ENCODE measurements around the gene BLMH. TPM values are rescaled to one million over a fixed set of nuclear protein-coding genes. Genes with fewer than 3 reads are reported as not detected.

BLMH gene
- total and polyA plus RNA-seq, 4 donors, result 20.0 to 37.8 (median 27.4) TPM

- H3K9me3 ChIP-seq (ENCODE audit: control insufficient read depth, low read length), result no peaks in the 10 kb centered on the region
- no peak overlapping the region for H3K4me3 ChIP-seq (ENCODE audit: low read length in 2 of 2)
- DNase-seq (no peak), ATAC-seq (ENCODE audit: low FRiP score) (no peak)
- no peak overlapping the region for H3K27ac ChIP-seq (ENCODE audit: low read depth in 1 of 2, low read length in 2 of 2)
- WGBS, 2 donors, result 83% methylated on average over 15 of the region's 15 CpGs
- no peaks in the 10 kb centered on the region for H3K36me3 ChIP-seq (ENCODE audit: control insufficient read depth in 1 of 2, insufficient read depth in 2 of 2, low read length in 1 of 2)
- H3K4me1 ChIP-seq (ENCODE audit: control insufficient read depth in 1 of 2, insufficient read depth in 2 of 2, low read length in 2 of 2), result no peaks in the 10 kb centered on the region
- H3K27me3 ChIP-seq (ENCODE audit: control insufficient read depth in 1 of 2, insufficient read depth in 2 of 2, low read length in 1 of 2), result no peaks in the 10 kb centered on the region
- intact Hi-C loops (cut with DNase I), result no loop called here
Measured at GRCh38 chr17:30225919-30226553, 65.7 kb downstream of the BLMH start.

DNA sequence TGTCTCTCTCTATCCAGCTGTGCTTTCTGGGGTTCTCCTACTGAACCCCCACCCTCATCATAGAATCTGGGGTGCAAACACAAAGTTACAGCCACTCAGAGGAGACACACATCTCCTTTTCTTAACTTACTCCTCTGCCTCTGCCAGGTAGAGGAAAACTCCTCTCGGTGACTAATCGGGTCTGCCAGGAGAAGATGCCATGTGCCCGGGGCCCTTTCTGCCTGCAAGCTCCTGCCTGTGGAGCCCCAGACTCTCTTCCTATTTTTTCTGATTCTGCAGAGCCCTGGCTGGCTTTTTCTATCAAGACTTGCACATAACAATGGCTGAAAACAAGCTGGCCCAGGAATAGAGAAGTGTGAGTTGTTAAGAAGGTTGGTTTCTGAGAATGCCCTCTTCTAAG, 66.6 kb downstream of the BLMH start:
- H3K4me1 ChIP-seq (ENCODE audit: control insufficient read depth in 1 of 2, insufficient read depth in 2 of 2, low read length in 2 of 2), result no peaks in the 10 kb centered on the region
- H3K9me3 ChIP-seq (ENCODE audit: control insufficient read depth, low read length), result no peaks in the 10 kb centered on the region
- no peak overlapping the region for H3K4me3 ChIP-seq (ENCODE audit: low read length in 2 of 2)
- no peak for DNase-seq
- intact Hi-C loops (cut with DNase I), result no loop called here
- no peak for ATAC-seq (ENCODE audit: low FRiP score)
- no peaks in the 10 kb centered on the region for H3K27me3 ChIP-seq (ENCODE audit: control insufficient read depth in 1 of 2, insufficient read depth in 2 of 2, low read length in 1 of 2)
- 29 to 50% methylated on average over 3 of the region's 3 CpGs for WGBS, 2 donors
- no peaks in the 10 kb centered on the region for H3K36me3 ChIP-seq (ENCODE audit: control insufficient read depth in 1 of 2, insufficient read depth in 2 of 2, low read length in 1 of 2)
- no peak overlapping the region for H3K27ac ChIP-seq (ENCODE audit: low read depth in 1 of 2, low read length in 2 of 2)

GRCh38 chr17:30224419-30224960, 67.3 kb downstream of the BLMH start:
- Histone ChIP-seq H3K27ac (ENCODE audit: low read depth in 1 of 2, low read length in 2 of 2) (no peak overlapping the region), H3K9me3 (ENCODE audit: control insufficient read depth, low read length) (no peaks in the 10 kb centered on the region), H3K27me3 (ENCODE audit: control insufficient read depth in 1 of 2, insufficient read depth in 2 of 2, low read length in 1 of 2) (no peaks in the 10 kb centered on the region), H3K4me1 (ENCODE audit: control insufficient read depth in 1 of 2, insufficient read depth in 2 of 2, low read length in 2 of 2) (no peaks in the 10 kb centered on the region), H3K36me3 (ENCODE audit: control insufficient read depth in 1 of 2, insufficient read depth in 2 of 2, low read length in 1 of 2) (no peaks in the 10 kb centered on the region), H3K4me3 (ENCODE audit: low read length in 2 of 2) (no peak overlapping the region)
- intact Hi-C loops (cut with DNase I), result no loop called here
- no peak for DNase-seq
- ATAC-seq (ENCODE audit: low FRiP score), result no peak
- WGBS, 2 donors, result 61% methylated on average over 8 of the region's 8 CpGs

DNA sequence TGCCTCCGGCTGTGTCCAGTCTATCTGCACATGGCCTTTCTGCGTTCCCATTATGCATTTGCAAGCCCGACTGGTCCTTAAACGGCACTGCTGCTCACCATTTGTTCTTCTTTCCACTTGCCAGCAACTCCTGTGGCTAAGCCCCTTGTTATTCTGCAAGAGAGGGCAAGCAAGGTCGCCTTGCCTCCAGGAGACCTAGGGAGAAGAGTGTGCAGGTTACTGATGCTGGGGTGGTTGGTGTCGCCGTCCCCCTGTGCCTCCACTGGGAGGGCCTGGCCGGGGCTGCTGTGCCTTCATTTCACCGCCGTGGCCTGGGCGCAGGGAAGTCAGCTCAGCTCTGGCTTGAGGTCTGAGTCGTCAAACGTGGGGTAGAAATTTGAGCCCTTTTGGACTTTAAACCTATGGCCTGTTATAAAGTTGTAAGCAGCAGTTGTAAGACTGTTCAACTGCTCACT, 69.0 kb downstream of the BLMH start:
- Histone ChIP-seq H3K27me3 (ENCODE audit: control insufficient read depth in 1 of 2, insufficient read depth in 2 of 2, low read length in 1 of 2) (no peaks in the 10 kb centered on the region), H3K9me3 (ENCODE audit: control insufficient read depth, low read length) (no peaks in the 10 kb centered on the region), H3K36me3 (ENCODE audit: control insufficient read depth in 1 of 2, insufficient read depth in 2 of 2, low read length in 1 of 2) (no peaks in the 10 kb centered on the region), H3K27ac (ENCODE audit: low read depth in 1 of 2, low read length in 2 of 2) (no peak overlapping the region), H3K4me1 (ENCODE audit: control insufficient read depth in 1 of 2, insufficient read depth in 2 of 2, low read length in 2 of 2) (no peaks in the 10 kb centered on the region), H3K4me3 (ENCODE audit: low read length in 2 of 2) (no peak overlapping the region)
- ATAC-seq (ENCODE audit: low FRiP score) (no peak), DNase-seq (peak in 1 of 2 donors; percentile 51)
- intact Hi-C loops (cut with DNase I), result no loop called here
- 88 to 89% methylated on average over 13 of the region's 13 CpGs for WGBS, 2 donors

- Histone ChIP-seq H3K4me1 (ENCODE audit: control insufficient read depth in 1 of 2, insufficient read depth in 2 of 2, low read length in 2 of 2) (no peaks in the 10 kb centered on the region), H3K27ac (ENCODE audit: low read depth in 1 of 2, low read length in 2 of 2) (no peak overlapping the region), H3K4me3 (ENCODE audit: low read length in 2 of 2) (no peak overlapping the region), H3K9me3 (ENCODE audit: control insufficient read depth, low read length) (no peaks in the 10 kb centered on the region), H3K27me3 (ENCODE audit: control insufficient read depth in 1 of 2, insufficient read depth in 2 of 2, low read length in 1 of 2) (no peaks in the 10 kb centered on the region), H3K36me3 (ENCODE audit: control insufficient read depth in 1 of 2, insufficient read depth in 2 of 2, low read length in 1 of 2) (no peaks in the 10 kb centered on the region)
- intact Hi-C loops (cut with DNase I), result no loop called here
- WGBS, 2 donors, result 94 to 98% methylated on average over 4 of the region's 4 CpGs
- no peak for DNase-seq
- no peak for ATAC-seq (ENCODE audit: low FRiP score)
Measured at GRCh38 chr17:30222251-30222650, 69.5 kb downstream of the BLMH start.

GRCh38 chr17:30221346-30221745, 70.4 kb downstream of the BLMH start:
- WGBS, 2 donors, result 89 to 91% methylated on average over 10 of the region's 10 CpGs
- Histone ChIP-seq H3K27me3 (ENCODE audit: control insufficient read depth in 1 of 2, insufficient read depth in 2 of 2, low read length in 1 of 2) (no peaks in the 10 kb centered on the region), H3K4me1 (ENCODE audit: control insufficient read depth in 1 of 2, insufficient read depth in 2 of 2, low read length in 2 of 2) (no peaks in the 10 kb centered on the region), H3K4me3 (ENCODE audit: low read length in 2 of 2) (no peak overlapping the region), H3K9me3 (ENCODE audit: control insufficient read depth, low read length) (no peaks in the 10 kb centered on the region), H3K36me3 (ENCODE audit: control insufficient read depth in 1 of 2, insufficient read depth in 2 of 2, low read length in 1 of 2) (no peaks in the 10 kb centered on the region), H3K27ac (ENCODE audit: low read depth in 1 of 2, low read length in 2 of 2) (no peak overlapping the region)
- intact Hi-C loops (cut with DNase I), result no loop called here
- DNase-seq, result peak in 1 of 2 donors; percentile 53
- ATAC-seq (ENCODE audit: low FRiP score), result no peak

GRCh38 chr17:30220414-30220813, 71.3 kb downstream of the BLMH start:
- intact Hi-C loops (cut with DNase I), result no loop called here
- Histone ChIP-seq H3K9me3 (ENCODE audit: control insufficient read depth, low read length) (no peaks in the 10 kb centered on the region), H3K27ac (ENCODE audit: low read depth in 1 of 2, low read length in 2 of 2) (no peak overlapping the region), H3K36me3 (ENCODE audit: control insufficient read depth in 1 of 2, insufficient read depth in 2 of 2, low read length in 1 of 2) (no peaks in the 10 kb centered on the region), H3K27me3 (ENCODE audit: control insufficient read depth in 1 of 2, insufficient read depth in 2 of 2, low read length in 1 of 2) (no peaks in the 10 kb centered on the region), H3K4me1 (ENCODE audit: control insufficient read depth in 1 of 2, insufficient read depth in 2 of 2, low read length in 2 of 2) (no peaks in the 10 kb centered on the region), H3K4me3 (ENCODE audit: low read length in 2 of 2) (no peak overlapping the region)
- no peak for ATAC-seq (ENCODE audit: low FRiP score)
- no peak for DNase-seq
- 82 to 86% methylated on average over 5 of the region's 5 CpGs for WGBS, 2 donors

DNA sequence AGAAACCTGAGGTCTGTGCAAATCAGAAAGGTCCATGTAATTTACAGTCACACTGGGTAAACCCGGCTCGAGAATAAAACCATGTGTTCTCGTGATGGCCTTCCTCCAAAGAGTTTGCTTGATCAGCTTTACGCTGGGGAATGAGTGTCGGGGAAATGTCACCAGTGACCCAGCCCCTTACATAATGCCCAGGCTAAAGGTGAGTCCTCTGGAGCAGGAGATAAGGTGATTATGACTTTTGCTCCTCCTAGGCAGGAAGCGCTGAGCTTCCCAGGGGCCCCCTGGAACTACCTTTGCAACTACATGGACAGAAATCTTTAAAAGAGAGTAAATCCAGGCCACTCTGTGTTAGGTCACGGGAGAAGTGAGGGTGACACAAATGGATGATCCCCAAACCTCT, 71.9 kb downstream of the BLMH start:
- H3K36me3 ChIP-seq (ENCODE audit: control insufficient read depth in 1 of 2, insufficient read depth in 2 of 2, low read length in 1 of 2), result no peaks in the 10 kb centered on the region
- H3K9me3 ChIP-seq (ENCODE audit: control insufficient read depth, low read length), result no peaks in the 10 kb centered on the region
- 78 to 82% methylated on average over 7 of the region's 7 CpGs for WGBS, 2 donors
- intact Hi-C loops (cut with DNase I), result no loop called here
- no peaks in the 10 kb centered on the region for H3K27me3 ChIP-seq (ENCODE audit: control insufficient read depth in 1 of 2, insufficient read depth in 2 of 2, low read length in 1 of 2)
- ATAC-seq (ENCODE audit: low FRiP score) (no peak), DNase-seq (no peak)
- H3K4me1 ChIP-seq (ENCODE audit: control insufficient read depth in 1 of 2, insufficient read depth in 2 of 2, low read length in 2 of 2), result no peaks in the 10 kb centered on the region
- no peak overlapping the region for H3K4me3 ChIP-seq (ENCODE audit: low read length in 2 of 2)
- H3K27ac ChIP-seq (ENCODE audit: low read depth in 1 of 2, low read length in 2 of 2), result no peak overlapping the region

GRCh38 chr17:30219315-30219714, 72.4 kb downstream of the BLMH start:
- H3K9me3 ChIP-seq (ENCODE audit: control insufficient read depth, low read length), result no peaks in the 10 kb centered on the region
- DNase-seq (no peak), ATAC-seq (ENCODE audit: low FRiP score) (no peak)
- H3K4me3 ChIP-seq (ENCODE audit: low read length in 2 of 2), result no peak overlapping the region
- WGBS, 2 donors, result 92 to 93% methylated on average over 4 of the region's 4 CpGs
- H3K27me3 ChIP-seq (ENCODE audit: control insufficient read depth in 1 of 2, insufficient read depth in 2 of 2, low read length in 1 of 2), result no peaks in the 10 kb centered on the region
- intact Hi-C loops (cut with DNase I), result no loop called here
- H3K36me3 ChIP-seq (ENCODE audit: control insufficient read depth in 1 of 2, insufficient read depth in 2 of 2, low read length in 1 of 2), result no peaks in the 10 kb centered on the region
- H3K27ac ChIP-seq (ENCODE audit: low read depth in 1 of 2, low read length in 2 of 2), result no peak overlapping the region
- H3K4me1 ChIP-seq (ENCODE audit: control insufficient read depth in 1 of 2, insufficient read depth in 2 of 2, low read length in 2 of 2), result no peaks in the 10 kb centered on the region
